Measurements from ENCODE around the gene ZIC1.

Gene ZIC1

GRCh38 chr3:147373301-147373700 lies 35.9 kb upstream of the ZIC1 start:
- TF ChIP-seq EZH2 (optimal IDR thresholded peaks at IDR 0.05; ENCODE audit: low read depth, low read length) (no peak), EZH2phosphoT487 (IDR thresholded peaks at IDR 0.05; ENCODE audit: low read length) (no peak), CTCF (IDR thresholded peaks at IDR 0.05; ENCODE audit: low read length) (no peak)
- H2AFZ ChIP-seq (ENCODE audit: low read length): no peak overlapping the region
- no peaks in the 10 kb centered on the region for H3K4me1 ChIP-seq (ENCODE audit: low read length)
- H3K9me3 ChIP-seq (replicated peaks; ENCODE audit: insufficient read depth, low read length): no peaks in the 10 kb centered on the region
- H3F3A ChIP-seq (ENCODE audit: insufficient read depth, low read length): no peaks in the 10 kb centered on the region
- DNase-seq: no peak
- H3K79me2 ChIP-seq (ENCODE audit: low read length): no peaks in the 10 kb centered on the region
- no peaks in the 10 kb centered on the region for H3K9me2 ChIP-seq (replicated peaks; ENCODE audit: insufficient read depth, low read length)
- no peak overlapping the region for H3K9ac ChIP-seq (ENCODE audit: low read length)
- H3K36me3 ChIP-seq (replicated peaks; ENCODE audit: insufficient read depth, low read length): no peaks in the 10 kb centered on the region
- no peak overlapping the region for H3K4me2 ChIP-seq (ENCODE audit: low read depth, low read length)
- H3K27me3 ChIP-seq (replicated peaks; ENCODE audit: insufficient read depth, low read length): no peaks in the 10 kb centered on the region
- no peak overlapping the region for H3K27ac ChIP-seq (ENCODE audit: low read length)
- H4K20me1 ChIP-seq (ENCODE audit: insufficient read depth, low read length): no peaks in the 10 kb centered on the region
- H3K4me3 ChIP-seq (ENCODE audit: low read length): no peak overlapping the region

GRCh38 chr3:147377412-147378367 lies 31.5 kb upstream of the ZIC1 start:
- no peak overlapping the region for H2AFZ ChIP-seq (ENCODE audit: low read length)
- H4K20me1 ChIP-seq (ENCODE audit: insufficient read depth, low read length): no peaks in the 10 kb centered on the region
- H3K9ac ChIP-seq (ENCODE audit: low read length): no peak overlapping the region
- no peak overlapping the region for H3K4me3 ChIP-seq (ENCODE audit: low read length)
- H3K36me3 ChIP-seq (replicated peaks; ENCODE audit: insufficient read depth, low read length): no peaks in the 10 kb centered on the region
- H3K27me3 ChIP-seq (replicated peaks; ENCODE audit: insufficient read depth, low read length): no peaks in the 10 kb centered on the region
- H3K4me2 ChIP-seq (ENCODE audit: low read depth, low read length): no peak overlapping the region
- no peak overlapping the region for H3K27ac ChIP-seq (ENCODE audit: low read length)
- H3K9me3 ChIP-seq (replicated peaks; ENCODE audit: insufficient read depth, low read length): no peaks in the 10 kb centered on the region
- no peak for DNase-seq
- no peak for TF ChIP-seq CTCF (IDR thresholded peaks at IDR 0.05; ENCODE audit: low read length)
- no peak for TF ChIP-seq EZH2phosphoT487 (IDR thresholded peaks at IDR 0.05; ENCODE audit: low read length)
- H3K9me2 ChIP-seq (replicated peaks; ENCODE audit: insufficient read depth, low read length): no peaks in the 10 kb centered on the region
- no peaks in the 10 kb centered on the region for H3K79me2 ChIP-seq (ENCODE audit: low read length)
- H3K4me1 ChIP-seq (ENCODE audit: low read length): no peaks in the 10 kb centered on the region
- H3F3A ChIP-seq (ENCODE audit: insufficient read depth, low read length): no peaks in the 10 kb centered on the region

GRCh38 chr3:147379651-147380050 lies 29.5 kb upstream of the ZIC1 start:
- Histone ChIP-seq H3K9me2 (replicated peaks; ENCODE audit: insufficient read depth, low read length) (no peaks in the 10 kb centered on the region), H4K20me1 (ENCODE audit: insufficient read depth, low read length) (no peaks in the 10 kb centered on the region), H3F3A (ENCODE audit: insufficient read depth, low read length) (no peaks in the 10 kb centered on the region), H3K79me2 (ENCODE audit: low read length) (no peaks in the 10 kb centered on the region), H3K36me3 (replicated peaks; ENCODE audit: insufficient read depth, low read length) (no peaks in the 10 kb centered on the region), H3K9me3 (replicated peaks; ENCODE audit: insufficient read depth, low read length) (no peaks in the 10 kb centered on the region), H3K4me3 (ENCODE audit: low read length) (no peak overlapping the region), H3K4me2 (ENCODE audit: low read depth, low read length) (no peak overlapping the region), H3K27ac (ENCODE audit: low read length) (no peak overlapping the region), H3K27me3 (replicated peaks; ENCODE audit: insufficient read depth, low read length) (no peaks in the 10 kb centered on the region), H2AFZ (ENCODE audit: low read length) (no peak overlapping the region), H3K9ac (ENCODE audit: low read length) (no peak overlapping the region), H3K4me1 (ENCODE audit: low read length) (no peaks in the 10 kb centered on the region)
- TF ChIP-seq EZH2 (optimal IDR thresholded peaks at IDR 0.05; ENCODE audit: low read depth, low read length) (no peak), CTCF (IDR thresholded peaks at IDR 0.05; ENCODE audit: low read length) (no peak), EZH2phosphoT487 (IDR thresholded peaks at IDR 0.05; ENCODE audit: low read length) (no peak)
- DNase-seq: no peak

Data from MM.1S (cell line).